ENCODE data around the gene SRL. TPM values are rescaled to one million over a fixed set of nuclear protein-coding genes. Genes with fewer than 3 reads are reported as not detected.

The SRL gene
- total RNA-seq, 4 donors from 2014 or later: 0.04 to 1.8 (median 0.38) TPM; not detected in 1

DNA sequence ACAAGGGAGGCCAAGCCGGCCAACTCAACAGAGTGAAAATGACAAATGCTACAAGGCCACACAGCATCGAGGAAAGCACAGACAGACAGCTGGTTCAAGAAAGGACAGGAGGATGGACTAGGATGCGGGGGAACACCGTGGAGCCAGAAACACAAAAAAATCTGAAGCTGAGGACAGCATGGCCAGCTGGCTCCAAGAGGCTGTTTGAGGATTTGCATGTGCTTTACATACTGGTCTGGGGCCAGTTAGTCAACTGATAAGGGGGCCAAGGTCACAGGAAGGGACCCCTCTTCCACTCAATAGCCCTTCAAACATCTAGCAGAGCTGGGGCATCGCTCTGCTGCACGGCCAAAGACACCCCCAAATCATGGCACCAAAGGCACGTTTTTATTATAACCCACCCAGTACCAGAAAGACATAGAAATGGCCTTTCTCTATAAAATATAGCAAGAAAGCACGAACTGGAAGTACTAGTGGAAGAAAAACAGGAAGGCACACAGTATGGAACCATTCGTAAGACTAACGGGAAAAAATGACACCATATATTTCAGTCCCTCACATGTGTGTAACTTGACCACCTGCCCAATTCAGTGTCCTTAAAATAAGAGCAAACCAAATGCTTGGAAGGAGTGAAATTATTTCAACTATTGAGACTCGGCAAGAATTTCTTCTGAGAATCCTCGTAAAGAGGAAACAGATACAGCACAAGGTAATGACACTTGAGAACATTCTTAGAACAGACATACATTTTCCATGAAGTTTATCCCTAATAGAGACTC is 7.8 kb upstream of the SRL start:
- H3K27me3 ChIP-seq: no peaks in the 10 kb centered on the region
- WGBS, 2 donors: 77 to 83% methylated on average over 12 of the region's 12 CpGs
- no peak for TF ChIP-seq POLR2A (IDR thresholded peaks at IDR 0.05)
- TF ChIP-seq, protein P1, sequence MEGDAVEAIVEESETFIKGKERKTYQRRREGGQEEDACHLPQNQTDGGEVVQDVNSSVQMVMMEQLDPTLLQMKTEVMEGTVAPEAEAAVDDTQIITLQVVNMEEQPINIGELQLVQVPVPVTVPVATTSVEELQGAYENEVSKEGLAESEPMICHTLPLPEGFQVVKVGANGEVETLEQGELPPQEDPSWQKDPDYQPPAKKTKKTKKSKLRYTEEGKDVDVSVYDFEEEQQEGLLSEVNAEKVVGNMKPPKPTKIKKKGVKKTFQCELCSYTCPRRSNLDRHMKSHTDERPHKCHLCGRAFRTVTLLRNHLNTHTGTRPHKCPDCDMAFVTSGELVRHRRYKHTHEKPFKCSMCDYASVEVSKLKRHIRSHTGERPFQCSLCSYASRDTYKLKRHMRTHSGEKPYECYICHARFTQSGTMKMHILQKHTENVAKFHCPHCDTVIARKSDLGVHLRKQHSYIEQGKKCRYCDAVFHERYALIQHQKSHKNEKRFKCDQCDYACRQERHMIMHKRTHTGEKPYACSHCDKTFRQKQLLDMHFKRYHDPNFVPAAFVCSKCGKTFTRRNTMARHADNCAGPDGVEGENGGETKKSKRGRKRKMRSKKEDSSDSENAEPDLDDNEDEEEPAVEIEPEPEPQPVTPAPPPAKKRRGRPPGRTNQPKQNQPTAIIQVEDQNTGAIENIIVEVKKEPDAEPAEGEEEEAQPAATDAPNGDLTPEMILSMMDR (IDR thresholded peaks at IDR 0.05): no peak
- no peaks in the 10 kb centered on the region for H3K9me3 ChIP-seq
- no peaks in the 10 kb centered on the region for H3K36me3 ChIP-seq
- DNase-seq: no peak
- H3K27ac ChIP-seq: no peak overlapping the region
- no peak overlapping the region for H3K4me3 ChIP-seq
- intact Hi-C loops (cut with DNase I): loop anchor here (5.0 kb wide), 2 partner anchors 47 to 67 kb away; no protein-coding TSS in a partner anchor
- H3K4me1 ChIP-seq: peaks cover 0 to 14% (median 3%) of the 10 kb centered on the region in 3 donors

DNA sequence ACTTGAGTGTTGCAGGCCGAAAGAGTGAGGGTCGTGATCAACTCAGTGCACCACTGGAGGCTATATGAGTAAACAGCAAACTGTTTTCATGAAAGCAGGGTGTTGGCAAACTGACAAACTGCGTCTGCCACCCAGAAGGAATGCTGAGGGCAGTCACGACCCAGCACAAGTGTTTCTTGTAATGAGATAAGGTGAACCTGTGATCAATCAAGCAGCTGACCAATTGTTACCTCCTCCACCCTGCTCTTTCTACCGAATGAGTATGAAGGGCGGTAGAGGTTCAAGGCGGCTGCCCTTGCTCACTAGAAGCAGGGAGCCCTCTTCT is 5.5 kb upstream of the SRL start:
- Histone ChIP-seq H3K9me3 (no peaks in the 10 kb centered on the region), H3K4me1 (no peaks in the 10 kb centered on the region), H3K4me3 (no peak overlapping the region), H3K36me3 (no peaks in the 10 kb centered on the region), H3K27me3 (no peaks in the 10 kb centered on the region), H3K27ac (no peak overlapping the region)
- 78 to 82% methylated on average over 6 to 7 of the region's 7 CpGs for WGBS, 2 donors
- intact Hi-C loops (cut with DNase I): loop anchor here (5.0 kb wide), 1 partner anchor 45 kb away; no protein-coding TSS in a partner anchor
- TF ChIP-seq, protein P1 (IDR thresholded peaks at IDR 0.05): no peak
- no peak for TF ChIP-seq POLR2A (IDR thresholded peaks at IDR 0.05)
- no peak for DNase-seq

DNA sequence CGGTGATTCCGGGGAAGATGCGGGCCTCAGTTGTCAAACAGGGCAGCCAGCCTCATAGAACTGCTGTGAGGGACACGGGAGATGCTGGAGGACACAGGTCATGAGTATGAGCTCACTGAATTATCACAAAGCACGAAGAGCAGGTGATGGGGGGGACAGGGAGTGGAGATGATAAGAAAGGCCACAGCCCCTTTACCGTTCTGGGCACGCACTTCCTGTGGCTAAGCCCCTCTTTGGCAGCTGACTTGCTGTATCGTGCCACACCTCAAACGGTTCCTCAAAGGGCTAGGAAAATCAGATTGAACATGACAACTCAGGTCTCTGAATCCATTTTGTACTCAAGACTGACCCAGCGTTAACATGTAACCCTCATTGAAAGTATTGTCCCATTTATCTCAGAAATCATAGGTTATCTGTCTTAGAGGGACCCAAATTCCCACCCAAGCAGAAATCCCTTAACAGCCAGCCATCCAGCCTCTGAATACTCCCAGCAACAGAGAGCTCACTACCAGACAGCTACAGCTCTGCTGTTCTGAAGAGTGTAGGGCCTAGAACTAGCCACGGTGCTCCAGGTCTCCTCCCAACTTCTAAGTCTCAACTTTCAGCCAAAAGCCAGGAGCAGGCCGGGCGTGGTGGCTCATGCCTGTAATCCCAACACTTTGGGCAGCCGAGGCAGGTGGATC is 5.0 kb upstream of the SRL start:
- no peak for DNase-seq
- intact Hi-C loops (cut with DNase I): loop anchor here (5.0 kb wide), 1 partner anchor 45 kb away; no protein-coding TSS in a partner anchor
- H3K4me3 ChIP-seq: no peak overlapping the region
- no peaks in the 10 kb centered on the region for H3K4me1 ChIP-seq
- 51 to 80% methylated on average over 8 to 10 of the region's 14 CpGs for whole genome bisulfite sequencing, 2 donors
- H3K36me3 ChIP-seq: no peaks in the 10 kb centered on the region
- no peaks in the 10 kb centered on the region for H3K9me3 ChIP-seq
- no peaks in the 10 kb centered on the region for H3K27me3 ChIP-seq
- no peak overlapping the region for H3K27ac ChIP-seq
- TF ChIP-seq POLR2A (IDR thresholded peaks at IDR 0.05): no peak
- TF ChIP-seq, protein P1 (IDR thresholded peaks at IDR 0.05): no peak

DNA sequence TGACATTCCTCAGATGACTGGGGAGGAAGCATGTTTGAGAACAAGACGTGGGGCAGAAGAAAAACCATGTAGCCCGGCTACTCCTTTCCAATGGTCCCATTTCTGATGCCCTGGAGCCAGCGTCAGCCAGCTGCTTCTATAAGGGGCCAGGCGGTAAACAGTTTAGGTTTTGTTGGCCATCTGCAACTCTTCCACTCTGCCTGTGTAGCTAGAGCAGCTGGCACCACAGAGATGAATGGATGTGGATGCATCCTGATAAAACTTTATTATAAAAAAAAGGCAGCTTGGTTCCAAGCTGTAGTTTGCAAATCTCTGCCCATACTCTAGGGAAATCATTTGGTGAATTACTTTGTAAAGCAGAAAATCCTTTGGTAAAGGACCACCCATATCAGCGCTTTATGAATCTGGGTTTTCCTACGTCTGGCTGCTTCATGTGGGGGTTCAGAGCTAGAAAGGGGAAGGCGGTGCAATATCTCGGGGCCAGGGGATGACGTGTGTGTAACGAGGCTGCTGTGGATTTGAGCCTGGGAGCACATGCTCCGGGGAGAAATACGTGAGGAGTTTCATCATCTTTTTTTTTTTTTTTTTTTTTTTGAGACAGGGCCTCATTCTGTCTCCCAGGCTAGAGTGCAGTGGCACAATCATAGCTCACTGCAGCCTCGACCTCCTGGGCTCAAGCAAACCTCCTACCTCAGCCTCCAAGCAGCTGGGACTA is 3.4 kb upstream of the SRL start:
- H3K36me3 ChIP-seq: no peaks in the 10 kb centered on the region
- no peak overlapping the region for H3K27ac ChIP-seq
- no peak for DNase-seq
- H3K4me1 ChIP-seq: no peaks in the 10 kb centered on the region
- no peaks in the 10 kb centered on the region for H3K27me3 ChIP-seq
- 72 to 76% methylated on average over 12 to 13 of the region's 13 CpGs for WGBS, 2 donors
- no peaks in the 10 kb centered on the region for H3K9me3 ChIP-seq
- TF ChIP-seq, protein P1 (IDR thresholded peaks at IDR 0.05): no peak
- TF ChIP-seq POLR2A (IDR thresholded peaks at IDR 0.05): no peak
- intact Hi-C loops (cut with DNase I): loop anchor here (5.0 kb wide), 1 partner anchor 43 kb away; no protein-coding TSS in a partner anchor
- no peak overlapping the region for H3K4me3 ChIP-seq
